ENCODE results near the gene RAVER2.

Gene RAVER2

GRCh38 chr1:64844609-64845008 is 99.7 kb downstream of the RAVER2 start:
- no peak for TF ChIP-seq CTCF (IDR thresholded peaks at IDR 0.05; ENCODE audit: insufficient read depth, low read depth, low read length, missing control alignments)
- DNase-seq (ENCODE audit: low read depth), result no peak
- H3K4me3 ChIP-seq (ENCODE audit: low read length), result no peak overlapping the region

GRCh38 chr1:64845831-64846425 is 101.1 kb downstream of the RAVER2 start:
- no peak for TF ChIP-seq CTCF (IDR thresholded peaks at IDR 0.05; ENCODE audit: insufficient read depth, low read depth, low read length, missing control alignments)
- H3K4me3 ChIP-seq (ENCODE audit: low read length), result no peak overlapping the region
- DNase-seq (ENCODE audit: low read depth), result no peak

- DNase-seq (ENCODE audit: low read depth), result no peak
- no peak for TF ChIP-seq CTCF (IDR thresholded peaks at IDR 0.05; ENCODE audit: insufficient read depth, low read depth, low read length, missing control alignments)
- no peak overlapping the region for H3K4me3 ChIP-seq (ENCODE audit: low read length)
These were observed 101.9 kb downstream of the RAVER2 start for GRCh38 chr1:64846573-64847430.

GRCh38 chr1:64847666-64848065 is 102.8 kb downstream of the RAVER2 start:
- no peak for DNase-seq (ENCODE audit: low read depth)
- no peak overlapping the region for H3K4me3 ChIP-seq (ENCODE audit: low read length)
- no peak for TF ChIP-seq CTCF (IDR thresholded peaks at IDR 0.05; ENCODE audit: insufficient read depth, low read depth, low read length, missing control alignments)

GRCh38 chr1:64848136-64848535 is 103.3 kb downstream of the RAVER2 start:
- TF ChIP-seq CTCF (IDR thresholded peaks at IDR 0.05; ENCODE audit: insufficient read depth, low read depth, low read length, missing control alignments), result no peak
- DNase-seq (ENCODE audit: low read depth), result no peak

GRCh38 chr1:64848803-64849202 is 103.9 kb downstream of the RAVER2 start:
- no peak overlapping the region for H3K4me3 ChIP-seq (ENCODE audit: low read length)

More at GRCh38 chr1:64848136-64848535, 103.3 kb downstream of the RAVER2 start:
- H3K4me3 ChIP-seq (ENCODE audit: low read length), result no peak overlapping the region

More at GRCh38 chr1:64848803-64849202, 103.9 kb downstream of the RAVER2 start:
- TF ChIP-seq CTCF (IDR thresholded peaks at IDR 0.05; ENCODE audit: insufficient read depth, low read depth, low read length, missing control alignments), result no peak
- DNase-seq (ENCODE audit: low read depth), result no peak
